HG02943 (cell line): ENCODE measurements around the gene MFGE8.
"Not testable (repeated sequence)": the region's sequence is repeated elsewhere in the genome, so short reads cannot be mapped to it uniquely, and the experiment has no call there.

Experiments used
- ATAC-seq: cut with Tn5 transposase; IDR thresholded peaks from one replicate; pipeline ENCODE4 v1.9.1; 2021; ENCODE audit warnings: mild to moderate bottlenecking, low read depth, moderate library complexity; ENCODE audit not compliant: unreplicated experiment

Gene MFGE8

GRCh38 chr15:88913017-88913849, at the start of gene MFGE8:
TSS of gene MFGE8 (minus strand) at chr15:88913379. CDS start at chr15:88913319, 60 bp downstream.
- peak; percentile 81 for ATAC-seq

- no peak for ATAC-seq
Measured at GRCh38 chr15:88959445-88959844, 46.3 kb upstream of the MFGE8 start.

GRCh38 chr15:88956906-88957305, 43.7 kb upstream of the MFGE8 start:
- no peak for ATAC-seq

GRCh38 chr15:88956263-88956662, 43.1 kb upstream of the MFGE8 start:
- ATAC-seq = no peak

- ATAC-seq = no peak
Measured at GRCh38 chr15:88954431-88955277, 41.5 kb upstream of the MFGE8 start.

- ATAC-seq = no peak
Measured at GRCh38 chr15:88950600-88951160, 37.5 kb upstream of the MFGE8 start.

- ATAC-seq = no peak
Measured at GRCh38 chr15:88949734-88950400, 36.7 kb upstream of the MFGE8 start.

- no peak for ATAC-seq
Measured at GRCh38 chr15:88940110-88940675, 27.0 kb upstream of the MFGE8 start.

- no peak for ATAC-seq
Measured at GRCh38 chr15:88939486-88939806, 26.3 kb upstream of the MFGE8 start.

- ATAC-seq = no peak
Measured at GRCh38 chr15:88938802-88939485, 25.8 kb upstream of the MFGE8 start.

- ATAC-seq = not testable (repeated sequence)
Measured at GRCh38 chr15:88934449-88934848, 21.3 kb upstream of the MFGE8 start.

GRCh38 chr15:88932875-88933330, 19.7 kb upstream of the MFGE8 start:
- ATAC-seq = no peak

- ATAC-seq = no peak
Measured at GRCh38 chr15:88932271-88932874, 19.2 kb upstream of the MFGE8 start.

- ATAC-seq = no peak
Measured at GRCh38 chr15:88930579-88930978, 17.4 kb upstream of the MFGE8 start.

GRCh38 chr15:88929358-88930098, 16.3 kb upstream of the MFGE8 start:
- ATAC-seq = not testable (repeated sequence)

- not testable (repeated sequence) for ATAC-seq
Measured at GRCh38 chr15:88928192-88928591, 15.0 kb upstream of the MFGE8 start.

GRCh38 chr15:88925648-88926047, 12.5 kb upstream of the MFGE8 start:
- ATAC-seq = not testable (repeated sequence)

GRCh38 chr15:88920892-88921435, 7.8 kb upstream of the MFGE8 start:
- ATAC-seq = not testable (repeated sequence)
